Neural cell (in vitro differentiated cells): ENCODE measurements around the gene LYPD6B. TPM values are rescaled to one million over a fixed set of nuclear protein-coding genes. Genes with fewer than 3 reads are reported as not detected.

Experiments
- H2AFZ ChIP-seq: fragments of 200-600, 300-800 bp; sonication (generic), shearing (Covaris generic); 2 replicates; pipeline ENCODE4 v1.6.0; 2014; ENCODE audit warnings: low read depth, mild to moderate bottlenecking, antibody characterized with exemption, low read length, moderate library complexity
- H3F3A ChIP-seq: fragments of 200-600 bp; shearing (Covaris generic); 2 replicates; pipeline ENCODE4 v1.6.1; 2016; ENCODE audit warnings: mild to moderate bottlenecking, moderate library complexity, mixed read lengths, antibody characterized with exemption, low read length; ENCODE audit not compliant: insufficient read depth, poor library complexity, severe bottlenecking
- H3K27ac ChIP-seq: fragments of 200-600, 300-800 bp; sonication (generic), shearing (Covaris generic); 2 replicates; pipeline ENCODE4 v1.5.1; 2014; ENCODE audit warnings: mild to moderate bottlenecking, low read length, moderate library complexity
- H3K27me3 ChIP-seq: fragments of 300-800, 200-600 bp; sonication (generic), shearing (Covaris generic); 2 replicates; pipeline ENCODE4 v1.6.0; 2014; ENCODE audit warnings: mild to moderate bottlenecking, low read depth, low read length, moderate library complexity; ENCODE audit not compliant: insufficient read depth
- H3K36me3 ChIP-seq: fragments of 300-800, 200-600 bp; sonication (generic), shearing (Covaris generic); 2 replicates; pipeline ENCODE4 v1.5.1; 2014; ENCODE audit warnings: mild to moderate bottlenecking, antibody characterized with exemption, low read length, moderate library complexity; ENCODE audit not compliant: insufficient read depth
- H3K4me2 ChIP-seq: fragments of 300-800, 200-600 bp; sonication (generic), shearing (Covaris generic); 2 replicates; pipeline ENCODE4 v1.6.0; 2014; ENCODE audit warnings: mild to moderate bottlenecking, low read length
- H3K4me3 ChIP-seq: fragments of 300-800, 200-600 bp; sonication (generic), shearing (Covaris generic); 2 replicates; pipeline ENCODE4 v1.5.1; 2014; ENCODE audit warnings: mild to moderate bottlenecking, low read length, moderate library complexity
- H3K79me2 ChIP-seq: fragments of 200-600 bp; shearing (Covaris generic); replicated peaks from 2 replicates; pipeline ENCODE4 v1.6.0; 2014; ENCODE audit warnings: mild to moderate bottlenecking, low read length, moderate library complexity; ENCODE audit not compliant: insufficient read depth
- H3K9ac ChIP-seq: fragments of 300-800, 200-600 bp; sonication (generic), shearing (Covaris generic); 2 replicates; pipeline ENCODE4 v1.6.1; 2016; ENCODE audit warnings: mild to moderate bottlenecking, low read length, mixed read lengths
- H3K9me2 ChIP-seq: fragments of 200-600 bp; shearing (Covaris generic); 2 replicates; pipeline ENCODE4 v1.6.1; 2016; ENCODE audit warnings: mild to moderate bottlenecking, low read length, mixed read lengths; ENCODE audit not compliant: insufficient read depth
- H3K9me3 ChIP-seq: fragments of 200-600, 300-800 bp; sonication (generic), shearing (Covaris generic); 2 replicates; pipeline ENCODE4 v1.6.1; 2016; ENCODE audit warnings: mild to moderate bottlenecking, mixed run types, low read length, moderate library complexity, mixed read lengths
- H4K20me1 ChIP-seq: fragments of 200-600 bp; shearing (Covaris generic); 2 replicates; pipeline ENCODE4 v1.6.1; 2016; ENCODE audit warnings: mild to moderate bottlenecking, mixed run types; ENCODE audit not compliant: insufficient read depth
- CTCF ChIP-seq: fragments of 450-650 bp; IDR thresholded peaks from 2 replicates; pipeline ENCODE4 v1.5.1; 2014; ENCODE audit warnings: antibody characterized with exemption, mild to moderate bottlenecking, moderate library complexity; ENCODE audit not compliant: poor library complexity, severe bottlenecking
- EP300 ChIP-seq: fragments of 450-650 bp; conservative IDR thresholded peaks from 2 replicates; pipeline ENCODE4 v1.6.1; 2014; ENCODE audit warnings: antibody characterized with exemption, mild to moderate bottlenecking, moderate library complexity; ENCODE audit not compliant: poor library complexity, severe bottlenecking
- EZH2 ChIP-seq: fragments of 200-600, 300-800 bp; shearing (Covaris generic), sonication (generic); IDR thresholded peaks from 2 replicates; pipeline ENCODE4 v1.6.1; 2014; ENCODE audit warnings: antibody characterized with exemption, low read length, borderline replicate concordance, mild to moderate bottlenecking; ENCODE audit not compliant: insufficient read depth, poor library complexity, severe bottlenecking
- MXI1 ChIP-seq: fragments of 450-650 bp; conservative IDR thresholded peaks from 2 replicates; pipeline ENCODE4 v1.6.1; 2014; ENCODE audit warnings: antibody characterized with exemption, mild to moderate bottlenecking; ENCODE audit not compliant: poor library complexity, severe bottlenecking
- POLR2AphosphoS5 ChIP-seq: IDR thresholded peaks from 2 replicates; pipeline ENCODE4 v1.6.1; 2012
- RAD21 ChIP-seq: fragments of 450-650 bp; conservative IDR thresholded peaks from 2 replicates; pipeline ENCODE4 v1.6.1; 2014; ENCODE audit warnings: antibody characterized with exemption, mild to moderate bottlenecking, moderate library complexity
- REST ChIP-seq: IDR thresholded peaks from 2 replicates; pipeline ENCODE4 v1.6.1; 2012; ENCODE audit warnings: borderline replicate concordance
- SMC3 ChIP-seq: fragments of 450-650 bp; conservative IDR thresholded peaks from 2 replicates; pipeline ENCODE4 v1.6.1; 2014; ENCODE audit warnings: antibody characterized with exemption, mild to moderate bottlenecking, moderate library complexity; ENCODE audit not compliant: poor library complexity
- TAF1 ChIP-seq: IDR thresholded peaks from 2 replicates; pipeline ENCODE4 v1.6.1; 2012; ENCODE audit warnings: low read depth
- polyA plus RNA-seq: library from polyadenylated mRNA; depleted of rRNA; stranded (reverse); fragments of >200 nt; gene quantifications from 2 replicates; pipeline ENCODE4 v1.2.3, GENCODE V29; 2014

LYPD6B gene
- polyA plus RNA-seq, 1 donor from 2014 or later: 0.68 TPM

- no peak for TF ChIP-seq CTCF
- H3K27me3 ChIP-seq: no peaks in the 10 kb centered on the region
- H3K27ac ChIP-seq: no peak overlapping the region
- no peak overlapping the region for H3K9ac ChIP-seq
- no peaks in the 10 kb centered on the region for H3F3A ChIP-seq
- H3K79me2 ChIP-seq: no peaks in the 10 kb centered on the region
- H3K9me3 ChIP-seq: no peaks in the 10 kb centered on the region
- H2AFZ ChIP-seq: no peak overlapping the region
- no peaks in the 10 kb centered on the region for H3K36me3 ChIP-seq
- no peak overlapping the region for H3K4me3 ChIP-seq
- no peaks in the 10 kb centered on the region for H4K20me1 ChIP-seq
- H3K9me2 ChIP-seq: no peaks in the 10 kb centered on the region
- H3K4me2 ChIP-seq: no peak overlapping the region
Observed at GRCh38 chr2:149188291-149188690, 149.8 kb downstream of the LYPD6B start.

- H3K4me3 ChIP-seq: no peak overlapping the region
- TF ChIP-seq CTCF: no peak
- TF ChIP-seq REST: no peak
- no peak for TF ChIP-seq MXI1
- TF ChIP-seq EP300: no peak
- no peak for TF ChIP-seq POLR2AphosphoS5
- H3K9me2 ChIP-seq: no peaks in the 10 kb centered on the region
- no peaks in the 10 kb centered on the region for H3K27me3 ChIP-seq
- H3K36me3 ChIP-seq: no peaks in the 10 kb centered on the region
- H3K79me2 ChIP-seq: no peaks in the 10 kb centered on the region
- H3K4me2 ChIP-seq: no peak overlapping the region
- H4K20me1 ChIP-seq: no peaks in the 10 kb centered on the region
- H2AFZ ChIP-seq: no peak overlapping the region
- H3K9ac ChIP-seq: no peak overlapping the region
- H3K9me3 ChIP-seq: no peaks in the 10 kb centered on the region
- H3F3A ChIP-seq: no peaks in the 10 kb centered on the region
- H3K27ac ChIP-seq: no peak overlapping the region
Observed at GRCh38 chr2:149189769-149190168, 151.3 kb downstream of the LYPD6B start.

GRCh38 chr2:149191915-149192314, 153.4 kb downstream of the LYPD6B start:
- Histone ChIP-seq H3K9me2 (no peaks in the 10 kb centered on the region), H3K27ac (no peak overlapping the region), H3K9ac (no peak overlapping the region), H3K36me3 (no peaks in the 10 kb centered on the region), H3K9me3 (no peaks in the 10 kb centered on the region), H2AFZ (no peak overlapping the region), H4K20me1 (no peaks in the 10 kb centered on the region), H3F3A (no peaks in the 10 kb centered on the region), H3K79me2 (no peaks in the 10 kb centered on the region), H3K27me3 (no peaks in the 10 kb centered on the region), H3K4me3 (no peak overlapping the region), H3K4me2 (no peak overlapping the region)
- TF ChIP-seq POLR2AphosphoS5 (no peak), TAF1 (no peak), SMC3 (no peak), REST (no peak), EZH2 (no peak), RAD21 (no peak), CTCF (no peak), MXI1 (no peak)
